Activated CD8-positive, alpha-beta memory T cell treated with anti-CD3 and anti-CD28 coated beads, Interleukin-2, amount 50 U/mL, for 48 hours (primary cell): Measurements from ENCODE around the gene PRKCA.
"Not testable (repeated sequence)": the region's sequence is repeated elsewhere in the genome, so short reads cannot be mapped to it uniquely, and the experiment has no call there.

ENCODE experiments used
- DNase-seq: peaks from one replicate; pipeline ENCODE4 v3.0.0-alpha.2; 2020

Gene PRKCA

GRCh38 chr17:66330646-66331037 is 28.2 kb downstream of the PRKCA start:
- no peak for DNase-seq

GRCh38 chr17:66331038-66331816 is 28.8 kb downstream of the PRKCA start:
- DNase-seq, result no peak

- no peak for DNase-seq
These were observed 33.4 kb downstream of the PRKCA start for GRCh38 chr17:66335797-66336196.

GRCh38 chr17:66337268-66337667 is 34.9 kb downstream of the PRKCA start:
- no peak for DNase-seq

- no peak for DNase-seq
These were observed 35.6 kb downstream of the PRKCA start for GRCh38 chr17:66337866-66338485.

GRCh38 chr17:66338937-66339336 is 36.5 kb downstream of the PRKCA start:
- DNase-seq, result no peak

GRCh38 chr17:66339561-66339960 is 37.1 kb downstream of the PRKCA start:
- DNase-seq, result no peak

- DNase-seq, result no peak
These were observed 38.3 kb downstream of the PRKCA start for GRCh38 chr17:66340720-66341119.

GRCh38 chr17:66341462-66341861 is 39.0 kb downstream of the PRKCA start:
- no peak for DNase-seq

- DNase-seq, result not testable (repeated sequence)
These were observed 39.9 kb downstream of the PRKCA start for GRCh38 chr17:66342263-66342662.

- no peak for DNase-seq
These were observed 41.2 kb downstream of the PRKCA start for GRCh38 chr17:66343531-66344078.

- DNase-seq, result no peak
These were observed 42.1 kb downstream of the PRKCA start for GRCh38 chr17:66344473-66344872.

GRCh38 chr17:66345264-66345663 is 42.9 kb downstream of the PRKCA start:
- DNase-seq, result no peak

GRCh38 chr17:66345949-66346638 is 43.7 kb downstream of the PRKCA start:
- not testable (repeated sequence) for DNase-seq

GRCh38 chr17:66347661-66348514 is 45.5 kb downstream of the PRKCA start:
- DNase-seq, result no peak

- DNase-seq, result no peak
These were observed 46.3 kb downstream of the PRKCA start for GRCh38 chr17:66348584-66349165.

- no peak for DNase-seq
These were observed 47.3 kb downstream of the PRKCA start for GRCh38 chr17:66349521-66350254.

GRCh38 chr17:66350576-66350975 is 48.2 kb downstream of the PRKCA start:
- DNase-seq, result not testable (repeated sequence)

- DNase-seq, result no peak
These were observed 48.6 kb downstream of the PRKCA start for GRCh38 chr17:66351033-66351432.

- DNase-seq, result no peak
These were observed 49.3 kb downstream of the PRKCA start for GRCh38 chr17:66351701-66352100.

GRCh38 chr17:66353937-66354401 is 51.6 kb downstream of the PRKCA start:
- DNase-seq, result no peak
